ENCODE measurements around the gene PKP1. TPM values are rescaled to one million over a fixed set of nuclear protein-coding genes. Genes with fewer than 3 reads are reported as not detected.

The PKP1 gene
- total RNA-seq, 1 donor from 2014 or later: 0.09 TPM

DNA sequence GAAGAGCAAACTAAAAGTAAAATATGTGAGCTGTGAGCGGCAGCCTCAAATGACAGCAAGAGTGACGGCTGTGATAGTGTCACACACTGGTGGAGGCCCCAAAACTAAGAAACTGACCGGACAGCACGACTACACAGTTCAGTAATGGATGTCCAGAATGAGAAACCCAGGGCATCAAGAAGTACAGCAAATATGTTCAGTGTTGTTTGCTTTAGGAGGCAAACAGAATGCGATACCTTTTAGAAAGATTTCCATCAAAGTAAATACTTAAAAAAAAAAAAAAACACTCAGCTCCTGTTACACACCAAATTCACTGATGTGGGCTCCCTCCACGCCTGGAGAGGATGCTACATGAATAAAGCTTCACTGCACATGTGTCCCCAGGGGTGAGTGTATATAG is 1.1 kb upstream of the PKP1 start:
- no peak for DNase-seq (ENCODE audit: low spot score)

DNA sequence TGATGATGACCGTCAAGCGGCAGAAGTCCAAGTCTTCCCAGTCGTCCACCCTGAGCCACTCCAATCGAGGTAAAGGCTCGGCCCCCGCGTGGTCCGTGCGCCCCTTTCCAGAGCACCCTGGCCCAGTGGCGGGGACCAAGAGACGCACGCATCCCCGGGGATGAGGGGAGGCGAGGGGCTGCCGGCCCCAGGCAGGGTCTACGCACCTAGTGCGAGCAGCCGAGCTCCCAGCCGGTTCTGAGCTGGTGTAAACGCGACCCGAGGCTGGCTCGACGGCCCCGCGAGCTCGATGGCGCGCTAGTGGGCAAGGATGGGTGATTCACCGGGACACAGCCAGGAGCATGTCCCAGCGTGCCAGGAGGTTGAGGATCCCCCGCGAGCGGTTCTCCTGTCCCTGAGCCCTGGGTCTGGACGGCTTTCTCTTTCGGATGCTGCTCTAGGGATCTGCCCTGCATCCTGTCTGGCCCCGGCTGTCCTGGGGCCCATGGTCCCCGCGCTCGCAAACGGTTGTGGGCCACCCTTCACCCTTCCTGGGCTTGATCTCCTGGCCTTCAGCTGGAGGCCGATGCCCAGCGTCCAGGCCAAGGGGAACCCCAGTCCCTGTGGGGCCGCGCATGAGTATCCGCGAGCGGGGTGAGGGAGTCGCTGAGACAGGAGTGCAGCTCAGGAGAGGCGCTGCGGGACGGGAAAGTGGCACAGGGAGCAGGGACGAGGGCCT is 689 bp downstream of the PKP1 start:
- DNase-seq (ENCODE audit: low spot score): no peak

DNA sequence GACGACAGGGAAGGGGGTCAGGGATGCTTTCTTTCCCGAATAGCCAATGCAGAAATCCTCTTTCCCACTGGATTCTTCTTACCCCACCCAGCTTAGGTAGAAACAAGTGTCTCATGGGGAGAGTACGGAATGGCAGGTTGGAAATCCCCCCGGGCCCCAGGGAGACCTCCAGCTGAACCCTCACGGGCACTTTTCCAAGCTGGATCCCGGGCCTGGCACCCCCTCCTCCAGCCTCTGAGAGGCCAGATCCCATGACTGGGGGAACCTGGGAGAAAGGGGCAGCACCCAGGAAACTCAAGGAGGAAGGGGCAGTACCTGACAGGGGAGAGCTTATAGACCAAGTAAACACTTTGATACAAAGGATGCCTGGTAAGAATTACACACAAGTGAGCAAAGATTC is 1.3 kb downstream of the PKP1 start:
- DNase-seq (ENCODE audit: low spot score): no peak

DNA sequence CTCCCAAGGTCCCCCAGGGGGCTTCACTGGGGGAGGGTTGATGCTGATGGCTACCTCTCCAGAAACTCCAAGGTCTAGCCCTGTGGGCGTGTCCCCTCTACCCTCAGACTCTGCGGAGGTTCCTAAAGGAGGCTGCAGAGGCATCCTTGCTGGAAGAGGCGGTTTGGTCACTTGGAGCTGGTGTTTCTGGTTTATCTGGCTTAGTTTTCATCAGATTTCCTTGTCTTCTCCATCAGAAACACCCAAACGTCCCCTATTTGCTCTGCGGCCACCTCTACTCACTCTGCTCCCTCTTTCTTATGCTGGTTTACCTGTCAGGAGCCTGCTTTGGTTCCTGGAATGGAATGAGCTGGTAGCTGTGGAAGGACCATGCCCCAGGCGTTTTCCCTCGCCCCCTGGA is 2.5 kb downstream of the PKP1 start:
- no peak for DNase-seq (ENCODE audit: low spot score)

DNA sequence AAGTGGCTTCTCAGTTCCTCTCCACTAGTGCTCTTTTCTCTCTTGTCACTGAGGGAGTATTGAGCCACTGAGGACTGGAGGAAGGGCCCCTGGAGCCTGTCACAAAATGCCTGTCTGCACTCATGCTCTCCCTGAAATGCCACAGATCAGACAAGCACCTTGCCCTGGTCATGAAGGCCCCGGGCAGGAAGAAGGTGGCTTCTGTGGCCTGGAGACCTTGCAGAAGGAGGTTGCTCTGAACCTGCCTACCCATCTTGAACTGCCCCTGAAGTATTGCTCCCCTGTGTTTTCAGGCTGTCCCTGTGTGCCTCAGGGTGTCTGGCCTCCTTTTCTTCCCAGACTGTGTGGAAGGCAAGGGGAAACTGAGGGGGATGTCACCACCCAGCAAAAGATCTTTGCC is 3.1 kb downstream of the PKP1 start:
- no peak for DNase-seq (ENCODE audit: low spot score)

DNA sequence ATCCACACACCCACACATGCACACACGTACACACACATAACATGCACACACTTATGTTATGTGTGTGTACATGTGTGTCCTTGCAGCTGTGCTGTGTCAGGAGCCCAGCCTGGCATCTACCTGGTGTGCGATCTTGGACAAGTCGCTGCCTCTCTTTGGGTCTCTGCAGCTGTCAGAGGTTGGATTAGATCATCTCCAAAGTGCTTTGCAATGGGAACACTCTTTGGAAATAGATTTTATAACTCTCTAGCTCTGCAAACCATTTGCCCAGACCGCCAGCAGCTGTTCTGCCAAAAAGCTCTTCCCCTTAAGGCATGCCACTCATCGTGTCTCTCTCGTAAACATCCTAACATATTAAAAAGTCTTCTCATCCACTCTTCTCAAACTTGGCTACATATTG is 4.7 kb downstream of the PKP1 start:
- DNase-seq (ENCODE audit: low spot score): no peak

DNA sequence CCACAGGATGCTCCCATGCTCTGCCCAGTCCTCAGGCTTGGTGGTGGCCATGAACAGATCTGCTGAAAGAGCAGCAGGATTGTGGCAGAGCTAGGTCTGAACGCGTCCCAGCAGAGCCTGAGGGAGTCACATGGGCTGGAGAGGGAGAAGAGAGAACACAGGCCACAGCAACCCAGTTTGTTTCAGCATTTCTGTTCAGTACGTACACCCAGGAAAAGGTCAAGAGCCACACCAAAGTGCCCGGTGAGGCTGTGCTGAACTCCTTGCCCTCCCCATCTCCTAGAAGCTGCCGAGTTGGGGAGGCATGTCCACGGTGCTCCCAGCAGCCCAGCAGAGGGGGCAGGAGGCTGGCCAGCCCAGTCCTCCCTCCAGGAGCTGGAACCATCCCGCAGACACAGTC is 5.5 kb downstream of the PKP1 start:
- DNase-seq (ENCODE audit: low spot score): no peak

DNA sequence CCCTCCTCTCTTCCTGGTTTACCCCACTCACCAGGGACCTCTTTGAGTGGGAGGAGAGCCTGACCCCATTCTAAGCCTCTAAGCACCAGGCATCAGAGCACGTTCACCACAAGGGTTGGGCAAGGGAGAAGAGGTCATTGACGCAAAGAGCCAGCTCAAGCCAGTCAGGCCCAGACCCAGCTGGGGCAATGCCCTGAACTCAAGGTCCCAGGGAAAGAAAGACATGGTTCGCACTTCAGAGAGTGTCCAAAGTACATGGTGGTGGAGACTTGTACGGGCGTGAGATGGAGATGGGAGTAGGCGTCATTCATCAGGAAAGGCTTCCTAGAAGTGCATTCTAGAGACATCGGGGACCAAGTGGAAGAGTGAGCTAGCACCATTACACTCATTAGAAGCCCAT is 7.2 kb downstream of the PKP1 start:
- DNase-seq (ENCODE audit: low spot score): no peak

DNA sequence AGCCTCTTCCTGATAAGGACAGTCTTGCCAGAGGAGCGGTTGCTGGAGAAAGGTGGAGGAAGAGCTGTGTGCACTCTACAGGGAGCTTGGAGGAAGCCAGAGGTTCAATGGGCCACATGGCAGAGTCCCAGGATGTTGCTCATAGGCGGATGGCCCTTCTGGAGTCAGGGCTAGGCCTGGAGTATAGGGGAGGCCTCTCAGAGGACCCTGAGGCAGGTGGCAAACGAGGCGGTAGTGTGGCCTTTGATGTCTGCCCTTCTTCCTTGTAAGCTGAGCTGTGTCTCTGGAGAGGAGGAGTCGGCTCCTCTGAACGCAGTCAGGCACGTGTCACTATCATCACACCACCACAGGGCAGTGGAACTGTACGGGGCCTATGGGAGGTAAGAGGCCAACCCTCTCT is 8.6 kb downstream of the PKP1 start:
- DNase-seq (ENCODE audit: low spot score): no peak

DNA sequence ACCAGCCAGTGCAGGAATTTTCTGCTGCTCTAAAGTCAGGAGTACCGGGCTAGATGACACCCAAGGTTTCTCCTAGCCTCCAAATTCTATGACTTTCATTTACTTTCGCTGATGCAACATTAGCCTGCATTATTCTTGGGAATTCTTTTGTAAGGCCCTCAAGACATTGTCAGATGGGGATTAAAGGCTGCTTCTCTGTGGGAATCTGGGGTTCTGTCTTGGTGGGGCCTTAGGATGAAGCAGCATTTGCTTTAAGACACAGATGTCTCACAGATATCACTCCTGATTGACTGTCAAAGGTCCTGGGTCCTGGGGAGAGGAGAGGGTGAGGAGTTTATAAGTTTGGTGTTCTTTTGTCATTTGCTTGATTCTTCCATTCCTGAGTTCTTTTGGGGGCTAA is 11.6 kb downstream of the PKP1 start:
- no peak for DNase-seq (ENCODE audit: low spot score)

DNA sequence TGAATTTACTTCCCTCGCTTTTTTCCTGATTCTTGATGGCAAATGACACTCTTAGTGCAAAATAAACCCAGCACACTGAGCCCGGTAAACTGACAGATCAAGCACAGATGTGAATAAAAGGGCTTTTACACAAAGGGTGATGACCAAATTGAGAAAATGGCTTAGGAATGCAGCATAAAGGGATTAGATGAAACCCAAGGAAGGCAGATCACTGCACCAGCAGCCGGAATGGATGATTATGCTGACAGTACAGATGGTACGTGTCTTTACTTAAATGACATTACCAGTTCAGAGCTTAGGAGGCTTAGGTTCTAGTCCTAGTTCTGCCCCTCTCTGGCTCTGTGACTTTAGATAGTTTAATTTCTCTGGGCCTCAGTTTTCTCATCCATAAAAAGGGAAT is 12.0 kb downstream of the PKP1 start:
- no peak for DNase-seq (ENCODE audit: low spot score)

DNA sequence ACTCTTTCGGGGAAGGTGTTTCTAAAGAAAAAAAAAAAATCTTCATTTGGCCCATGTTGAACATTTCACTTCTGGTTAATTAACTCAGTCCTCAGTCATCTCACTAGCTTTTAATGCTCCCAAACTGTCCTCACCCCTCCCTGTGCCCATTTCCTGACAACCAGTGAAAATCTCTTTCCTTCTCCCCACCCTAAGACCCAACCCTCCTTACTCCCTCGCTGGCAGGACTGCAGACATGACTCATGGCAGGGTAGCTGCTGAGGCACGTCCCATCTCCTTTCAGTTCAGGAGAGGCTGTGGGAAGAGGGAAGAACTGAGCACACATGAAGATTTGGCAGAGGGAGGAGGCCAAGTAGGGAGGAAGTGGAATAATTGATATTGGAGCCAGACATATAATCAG is 12.6 kb downstream of the PKP1 start:
- DNase-seq (ENCODE audit: low spot score): no peak

DNA sequence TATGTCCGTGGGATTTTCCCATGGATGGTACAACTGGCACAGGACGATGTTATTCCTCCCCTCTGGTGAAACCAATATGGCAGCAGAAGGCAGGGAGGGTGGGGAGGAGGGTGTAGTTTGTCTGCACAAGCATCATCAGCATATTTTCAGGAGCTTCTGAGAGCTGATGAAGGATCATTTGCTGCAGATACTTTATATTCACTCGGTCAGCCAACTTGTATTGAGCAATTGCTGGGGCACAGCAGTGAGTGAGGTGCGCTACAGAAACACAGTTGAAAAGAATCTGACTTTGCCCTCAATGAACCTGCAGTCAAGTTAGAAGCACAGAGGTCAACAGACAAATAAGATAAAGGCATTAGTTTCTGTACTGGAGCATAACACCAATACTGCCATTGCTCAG is 13.0 kb downstream of the PKP1 start:
- no peak for DNase-seq (ENCODE audit: low spot score)

DNA sequence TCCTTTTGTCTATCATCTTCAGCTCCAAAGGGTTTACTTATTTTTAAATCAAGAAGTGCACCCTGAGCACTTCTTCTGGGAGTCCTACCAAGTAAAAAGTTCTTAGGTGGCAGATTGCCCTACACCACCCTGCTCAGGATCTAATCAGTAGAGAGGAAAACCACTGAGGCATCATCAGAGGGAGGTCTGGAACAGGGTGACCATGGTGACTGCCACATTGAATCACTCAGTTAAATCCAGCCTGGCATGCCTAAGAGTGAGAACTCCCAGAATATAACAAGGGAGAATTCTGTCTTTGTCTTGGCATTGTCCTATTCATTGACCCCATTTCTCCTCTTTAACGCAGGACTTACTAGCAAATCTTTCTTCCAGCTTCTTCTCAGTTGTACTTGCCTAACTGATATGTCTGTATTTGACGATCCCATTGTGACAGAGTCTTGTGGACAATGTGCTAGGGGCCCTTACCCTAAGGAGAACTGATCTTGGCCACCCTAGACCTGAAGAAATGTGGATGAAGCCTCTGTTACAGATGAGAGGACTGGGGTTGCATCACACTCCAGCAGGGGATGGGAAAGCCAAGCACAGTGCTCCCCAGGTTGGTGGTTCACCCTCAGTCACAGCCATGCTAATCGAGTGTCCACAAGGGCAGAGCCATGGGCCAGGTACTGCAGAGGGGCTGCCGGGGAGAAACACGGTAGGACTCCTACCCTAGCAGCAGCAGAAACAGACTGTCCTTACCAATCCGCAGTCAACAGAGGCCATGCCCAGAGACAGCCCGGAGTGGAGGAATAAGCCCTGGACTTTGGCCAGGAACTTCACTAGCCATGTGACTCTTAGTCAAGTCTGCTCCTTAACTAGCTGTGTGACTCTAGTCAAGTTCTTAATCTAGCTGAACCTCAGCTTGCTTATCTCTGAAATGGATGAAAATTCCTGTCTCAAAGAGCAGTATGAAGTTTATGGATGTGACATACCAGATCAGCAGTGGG is 15.4 kb downstream of the PKP1 start:
- DNase-seq (ENCODE audit: low spot score): peak; percentile 50

DNA sequence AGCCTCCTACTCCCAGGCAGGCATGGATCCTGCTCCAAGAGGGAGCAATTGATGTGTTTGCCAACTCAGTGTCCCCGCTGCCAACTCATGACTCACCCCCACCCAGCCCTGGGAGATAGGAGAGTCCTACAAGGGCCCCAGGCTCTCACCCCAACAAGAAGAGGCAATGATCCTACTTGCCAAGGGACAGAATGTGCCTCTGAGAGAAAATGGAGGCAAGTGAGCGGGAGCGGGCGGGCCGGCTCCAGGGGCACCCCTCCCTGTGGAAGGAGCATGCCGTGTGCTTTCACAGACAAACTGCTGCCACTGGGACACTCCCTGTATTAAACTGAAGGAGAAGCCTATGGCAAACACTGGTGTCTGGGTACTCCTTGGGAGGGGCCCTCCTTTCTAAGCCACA is 16.7 kb downstream of the PKP1 start:
- DNase-seq (ENCODE audit: low spot score): peak; percentile 58

DNA sequence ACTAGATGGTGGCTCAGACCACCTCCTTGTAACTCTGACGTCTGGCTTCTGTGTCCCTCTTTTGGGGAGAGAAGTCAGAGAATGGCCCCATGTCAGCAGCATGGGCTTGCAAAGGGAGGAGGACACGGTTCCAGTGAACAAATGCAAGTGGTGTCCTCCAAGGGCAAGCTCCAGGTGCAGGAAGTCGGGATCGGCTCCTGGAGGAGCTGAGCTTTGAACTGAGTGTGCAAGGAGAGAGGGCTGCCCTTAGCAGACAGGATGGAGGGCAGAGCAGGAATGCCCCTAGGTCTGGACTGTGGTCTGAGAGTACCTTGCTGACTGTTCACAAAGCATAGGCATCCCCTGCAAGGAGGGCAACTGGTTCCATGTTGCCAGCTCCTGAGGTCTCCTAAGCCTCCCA is 17.3 kb downstream of the PKP1 start:
- DNase-seq (ENCODE audit: low spot score): no peak

DNA sequence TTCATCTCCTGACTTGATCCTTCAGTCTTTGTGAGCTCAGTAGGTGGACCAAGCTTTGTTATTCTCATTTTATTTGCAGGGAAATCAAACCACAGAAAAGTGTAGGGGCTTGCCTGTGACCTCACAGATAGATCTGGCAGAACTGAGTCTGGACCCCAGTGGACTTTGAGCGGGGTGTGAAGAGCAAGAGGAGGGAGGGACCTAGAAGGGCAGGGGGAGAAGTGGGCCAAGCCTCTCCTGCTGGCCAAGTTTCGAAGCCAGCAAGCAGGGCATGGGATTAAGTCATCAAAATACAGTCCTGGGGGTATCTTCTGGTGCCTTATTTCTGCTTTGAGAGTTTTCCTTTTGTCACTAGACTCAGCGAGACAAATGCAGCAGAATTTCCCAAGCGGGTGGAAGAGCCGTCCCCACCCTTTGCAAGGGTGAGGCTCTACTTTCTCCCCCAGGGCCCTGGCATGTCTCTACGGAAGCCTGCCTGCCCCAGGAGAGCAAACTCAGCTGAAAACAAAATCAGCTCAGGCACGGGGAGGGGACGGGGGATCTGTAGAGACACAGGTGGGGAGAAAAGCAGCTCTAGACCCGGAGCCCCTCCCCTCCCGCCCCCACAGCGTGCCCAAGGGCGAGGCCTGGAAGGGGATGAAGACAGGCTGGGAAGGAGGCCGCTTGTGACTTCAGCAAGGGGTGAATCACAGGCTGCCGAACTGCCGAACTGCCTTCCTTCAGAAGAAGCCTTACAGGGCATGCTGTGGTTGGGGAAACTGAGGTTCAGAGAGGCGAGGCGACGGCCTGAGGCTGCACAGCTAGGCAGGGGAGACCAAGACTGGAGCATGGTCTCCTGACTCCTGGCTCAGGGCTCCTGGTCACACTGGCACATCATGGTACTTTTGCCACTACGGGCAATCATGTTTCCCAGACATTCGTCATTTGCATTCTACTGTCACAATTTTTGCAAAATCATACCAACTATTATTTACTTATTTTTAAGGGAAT is 19.2 kb downstream of the PKP1 start:
- no peak for DNase-seq (ENCODE audit: low spot score)

DNA sequence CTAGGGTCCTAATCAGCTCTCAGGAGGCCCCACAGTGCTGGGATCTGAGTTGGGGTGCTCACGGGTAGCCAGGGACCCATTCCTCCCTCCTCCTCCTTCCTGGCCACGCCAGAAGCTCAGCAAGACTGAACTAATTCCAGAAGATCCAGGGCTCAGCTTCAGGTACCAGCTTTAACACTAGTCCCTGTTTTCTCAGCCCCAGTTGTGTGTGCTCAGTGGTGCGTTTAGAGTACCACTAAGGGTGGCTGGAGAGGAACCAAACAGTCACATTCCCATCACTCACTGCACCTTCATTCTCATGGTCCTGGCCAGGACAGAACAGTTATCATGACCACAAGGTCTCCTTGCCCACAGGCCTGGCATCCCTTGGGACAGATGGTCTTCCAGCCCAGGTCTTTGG is 20.8 kb downstream of the PKP1 start:
- no peak for DNase-seq (ENCODE audit: low spot score)

DNA sequence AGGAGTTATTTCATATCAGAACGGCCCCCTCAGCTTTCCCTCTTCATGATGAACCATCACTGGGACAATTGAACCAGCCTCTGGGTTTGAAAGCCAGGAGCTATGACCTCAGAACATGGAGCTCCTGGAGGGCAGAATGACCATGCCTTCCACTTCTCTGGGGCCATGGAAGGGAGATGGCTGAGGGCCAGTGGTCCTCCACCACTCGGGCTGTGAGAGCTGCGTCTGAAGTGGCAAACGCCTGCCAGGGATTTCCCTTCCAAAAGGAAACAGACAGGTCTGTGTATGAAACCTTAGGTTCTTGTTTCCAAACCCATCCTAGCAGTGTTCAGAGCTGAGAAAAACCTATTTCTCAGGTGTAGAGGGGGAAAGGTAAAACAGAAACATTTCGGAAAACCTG is 22.5 kb downstream of the PKP1 start:
- no peak for DNase-seq (ENCODE audit: low spot score)

DNA sequence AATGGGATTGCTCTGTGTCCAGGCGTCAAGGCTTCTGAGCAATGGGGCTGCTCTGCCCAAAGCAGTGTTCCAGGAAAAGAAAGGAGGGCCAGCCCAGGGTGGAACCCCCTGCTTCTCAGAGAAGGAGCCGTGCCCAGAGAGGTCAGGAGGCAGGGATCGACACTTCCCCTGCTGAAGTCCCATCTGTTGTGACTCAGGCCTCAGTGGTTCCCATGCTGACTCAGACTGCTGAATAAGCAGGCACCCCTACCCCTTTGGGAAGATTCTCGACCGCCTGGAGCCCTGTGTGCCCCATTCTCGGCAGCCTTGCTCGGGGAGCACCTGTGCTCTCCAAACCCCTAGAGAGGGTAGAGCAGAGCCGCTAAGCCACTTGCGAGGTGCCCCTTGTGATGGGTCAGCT is 23.9 kb downstream of the PKP1 start:
- no peak for DNase-seq (ENCODE audit: low spot score)

DNA sequence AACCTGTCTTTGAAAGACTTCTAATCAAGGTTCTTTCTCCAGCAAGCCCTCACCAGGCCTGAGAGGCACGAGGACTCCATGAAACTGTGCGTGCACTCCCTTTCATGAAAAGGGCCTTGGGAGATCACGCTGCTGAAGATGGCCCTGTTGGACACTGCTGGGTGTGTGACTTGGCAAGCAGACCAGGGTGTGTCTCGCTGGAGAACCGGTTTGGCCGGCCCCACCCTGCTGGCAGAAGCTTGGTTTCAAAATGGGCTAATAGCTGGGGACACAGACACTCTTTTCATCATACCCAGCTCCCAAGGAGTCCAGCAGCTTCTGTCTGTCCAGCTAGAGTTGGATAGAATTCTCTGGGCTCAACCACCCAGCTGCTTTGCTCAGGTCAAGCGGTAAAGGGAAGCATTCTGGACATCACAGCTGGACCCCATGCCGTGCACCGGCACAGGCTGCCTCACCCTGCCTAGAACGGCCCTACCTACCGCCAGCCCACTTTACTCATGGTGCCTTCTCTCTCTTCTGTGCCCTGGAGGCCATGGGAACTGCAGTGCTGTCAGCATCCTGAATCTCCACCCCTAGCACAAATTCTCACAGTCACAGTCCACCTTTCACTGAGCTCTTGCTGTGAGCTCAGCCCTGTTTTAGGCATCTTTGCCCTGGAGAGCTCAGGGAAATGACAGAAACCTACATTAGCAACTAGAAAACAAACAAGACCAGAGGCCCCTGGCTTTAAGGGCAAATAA is 24.6 kb downstream of the PKP1 start:
- peak; percentile 72 for DNase-seq (ENCODE audit: low spot score)

Data from mucosa of gallbladder (tissue), 1 donor.